SU-DHL-6 (cell line): Measurements from ENCODE around the gene SPATA20.

Experiments used
- EZH2phosphoT487 ChIP-seq: fragments of 200-600 bp; sonication (generic), shearing (Covaris generic); conservative IDR thresholded peaks from 2 replicates; pipeline ENCODE4 v1.6.1; 2018; ENCODE audit warnings: mild to moderate bottlenecking, antibody characterized with exemption, low read length, moderate library complexity, mixed read lengths
- TF ChIP-seq, protein P1 (sequence below): fragments of 200-600 bp; sonication (generic); IDR thresholded peaks from one replicate; pipeline ENCODE4 v1.5.1; 2017; ENCODE audit warnings: antibody characterized with exemption, mild to moderate bottlenecking, low read length, moderate library complexity; ENCODE audit not compliant: insufficient read depth, poor library complexity, severe bottlenecking

DNA sequence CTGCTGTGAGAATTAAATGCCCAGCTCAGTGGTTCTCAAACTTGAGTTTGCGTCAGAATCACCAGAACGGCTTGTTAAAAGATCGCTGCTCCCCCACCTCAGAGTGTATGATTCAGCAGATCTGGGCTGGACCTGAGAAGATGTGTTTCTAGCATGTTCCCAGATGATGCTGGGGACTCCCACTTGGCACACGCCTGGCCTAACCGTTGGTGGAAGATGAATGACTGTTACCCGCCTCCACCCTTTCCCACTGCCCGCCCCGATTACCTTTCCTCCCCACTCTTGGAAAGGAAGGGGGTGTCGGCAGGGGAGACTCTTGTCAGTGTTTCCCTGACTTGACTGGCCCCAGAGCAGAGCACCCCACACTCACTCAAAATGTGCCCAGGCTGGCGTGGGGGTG, 58.5 kb downstream of the SPATA20 start:
- TF ChIP-seq, protein P1, sequence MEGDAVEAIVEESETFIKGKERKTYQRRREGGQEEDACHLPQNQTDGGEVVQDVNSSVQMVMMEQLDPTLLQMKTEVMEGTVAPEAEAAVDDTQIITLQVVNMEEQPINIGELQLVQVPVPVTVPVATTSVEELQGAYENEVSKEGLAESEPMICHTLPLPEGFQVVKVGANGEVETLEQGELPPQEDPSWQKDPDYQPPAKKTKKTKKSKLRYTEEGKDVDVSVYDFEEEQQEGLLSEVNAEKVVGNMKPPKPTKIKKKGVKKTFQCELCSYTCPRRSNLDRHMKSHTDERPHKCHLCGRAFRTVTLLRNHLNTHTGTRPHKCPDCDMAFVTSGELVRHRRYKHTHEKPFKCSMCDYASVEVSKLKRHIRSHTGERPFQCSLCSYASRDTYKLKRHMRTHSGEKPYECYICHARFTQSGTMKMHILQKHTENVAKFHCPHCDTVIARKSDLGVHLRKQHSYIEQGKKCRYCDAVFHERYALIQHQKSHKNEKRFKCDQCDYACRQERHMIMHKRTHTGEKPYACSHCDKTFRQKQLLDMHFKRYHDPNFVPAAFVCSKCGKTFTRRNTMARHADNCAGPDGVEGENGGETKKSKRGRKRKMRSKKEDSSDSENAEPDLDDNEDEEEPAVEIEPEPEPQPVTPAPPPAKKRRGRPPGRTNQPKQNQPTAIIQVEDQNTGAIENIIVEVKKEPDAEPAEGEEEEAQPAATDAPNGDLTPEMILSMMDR, result no peak
- no peak for TF ChIP-seq EZH2phosphoT487
